ENCODE results near the gene INSRR. TPM values are rescaled to one million over a fixed set of nuclear protein-coding genes. Genes with fewer than 3 reads are reported as not detected.

Gene INSRR
- total RNA-seq, 1 donor from 2014 or later: 0.41 TPM

GRCh38 chr1:156826630-156827029, 32.3 kb downstream of the INSRR start:
- Histone ChIP-seq H3K4me1 (no peaks in the 10 kb centered on the region), H3K27me3 (ENCODE audit: low read depth) (peaks cover 44% of the 10 kb centered on the region), H3K4me3 (no peak overlapping the region), H3K27ac (replicated peaks) (no peak overlapping the region), H3K9me3 (replicated peaks) (no peaks in the 10 kb centered on the region), H3K36me3 (no peaks in the 10 kb centered on the region)
- intact Hi-C loops (cut with micrococcal nuclease): no loop called here
- TF ChIP-seq CTCF (IDR thresholded peaks at IDR 0.05; ENCODE audit: borderline replicate concordance): no peak
- no peak for DNase-seq

GRCh38 chr1:156823210-156823790, 35.6 kb downstream of the INSRR start:
- intact Hi-C loops (cut with micrococcal nuclease): no loop called here
- no peak overlapping the region for H3K27ac ChIP-seq (replicated peaks)
- H3K9me3 ChIP-seq (replicated peaks): no peaks in the 10 kb centered on the region
- peaks cover 20% of the 10 kb centered on the region for H3K27me3 ChIP-seq (ENCODE audit: low read depth)
- H3K36me3 ChIP-seq: no peaks in the 10 kb centered on the region
- no peak overlapping the region for H3K4me3 ChIP-seq
- no peak for TF ChIP-seq CTCF (IDR thresholded peaks at IDR 0.05; ENCODE audit: borderline replicate concordance)
- no peaks in the 10 kb centered on the region for H3K4me1 ChIP-seq
- no peak for DNase-seq

GRCh38 chr1:156822680-156823079, 36.2 kb downstream of the INSRR start:
- Histone ChIP-seq H3K9me3 (replicated peaks) (no peaks in the 10 kb centered on the region), H3K4me1 (no peaks in the 10 kb centered on the region), H3K4me3 (no peak overlapping the region), H3K36me3 (no peaks in the 10 kb centered on the region), H3K27ac (replicated peaks) (no peak overlapping the region), H3K27me3 (ENCODE audit: low read depth) (peaks cover 18% of the 10 kb centered on the region)
- no peak for TF ChIP-seq CTCF (IDR thresholded peaks at IDR 0.05; ENCODE audit: borderline replicate concordance)
- intact Hi-C loops (cut with micrococcal nuclease): no loop called here
- DNase-seq: no peak

GRCh38 chr1:156821801-156822200, 37.1 kb downstream of the INSRR start:
- no peak for DNase-seq
- H3K36me3 ChIP-seq: no peaks in the 10 kb centered on the region

GRCh38 chr1:156816561-156817328, 42.2 kb downstream of the INSRR start, which contains the start of gene SH2D2A:
TSS of gene SH2D2A (minus strand) at chr1:156816848. CDS start at chr1:156816708, 140 bp downstream.
- H3K36me3 ChIP-seq: no peaks in the 10 kb centered on the region
- H3K4me3 ChIP-seq: peak within 1 kb of the TSS; percentile 65
- DNase-seq: no peak
- no peaks in the 10 kb centered on the region for H3K9me3 ChIP-seq (replicated peaks)
- intact Hi-C loops (cut with micrococcal nuclease): no loop called here
- no peak for TF ChIP-seq CTCF (IDR thresholded peaks at IDR 0.05; ENCODE audit: borderline replicate concordance)
- H3K27ac ChIP-seq (replicated peaks): peak within 1 kb of the TSS; percentile 81
- H3K27me3 ChIP-seq (ENCODE audit: low read depth): peaks cover 27% of the 10 kb centered on the region
- H3K4me1 ChIP-seq: peaks cover 28% of the 10 kb centered on the region

More at GRCh38 chr1:156821801-156822200, 37.1 kb downstream of the INSRR start:
- Histone ChIP-seq H3K4me3 (no peak overlapping the region), H3K4me1 (no peaks in the 10 kb centered on the region), H3K27ac (replicated peaks) (no peak overlapping the region), H3K9me3 (replicated peaks) (no peaks in the 10 kb centered on the region), H3K27me3 (ENCODE audit: low read depth) (peaks cover 11% of the 10 kb centered on the region)
- TF ChIP-seq CTCF (IDR thresholded peaks at IDR 0.05; ENCODE audit: borderline replicate concordance): no peak
- intact Hi-C loops (cut with micrococcal nuclease): no loop called here
